CD4-positive, alpha-beta T cell treated with Interleukin-12 subunit alpha and Interleukin-12 subunit beta, for 1 hour (primary cell): Measurements from ENCODE around the gene ARHGEF7.

ENCODE experiments used
- DNase-seq: peaks from one replicate; pipeline ENCODE4 v3.0.0-alpha.2; 2020

ARHGEF7 gene

GRCh38 chr13:111111376-111111937 lies 3.7 kb upstream of the ARHGEF7 start:
- DNase-seq, result no peak

GRCh38 chr13:111112196-111112595 lies 2.9 kb upstream of the ARHGEF7 start:
- no peak for DNase-seq

- peak; percentile 16 for DNase-seq
Measured at GRCh38 chr13:111114362-111115060, 599 bp upstream of the ARHGEF7 start.

- DNase-seq, result no peak
Measured at GRCh38 chr13:111115965-111116521, 933 bp downstream of the ARHGEF7 start.

GRCh38 chr13:111116856-111117255 lies 1.7 kb downstream of the ARHGEF7 start:
- no peak for DNase-seq

GRCh38 chr13:111117289-111117688 lies 2.2 kb downstream of the ARHGEF7 start:
- no peak for DNase-seq

- DNase-seq, result no peak
Measured at GRCh38 chr13:111117961-111118360, 2.9 kb downstream of the ARHGEF7 start.

GRCh38 chr13:111118898-111119607 lies 3.9 kb downstream of the ARHGEF7 start:
- no peak for DNase-seq

GRCh38 chr13:111119966-111120365 lies 4.9 kb downstream of the ARHGEF7 start:
- DNase-seq, result no peak

GRCh38 chr13:111120422-111120821 lies 5.3 kb downstream of the ARHGEF7 start:
- DNase-seq, result no peak

GRCh38 chr13:111120913-111121312 lies 5.8 kb downstream of the ARHGEF7 start:
- DNase-seq, result no peak

GRCh38 chr13:111121506-111121905 lies 6.4 kb downstream of the ARHGEF7 start:
- no peak for DNase-seq

GRCh38 chr13:111122056-111122455 lies 6.9 kb downstream of the ARHGEF7 start:
- no peak for DNase-seq

GRCh38 chr13:111122631-111123030 lies 7.5 kb downstream of the ARHGEF7 start:
- DNase-seq, result no peak

GRCh38 chr13:111123221-111123620 lies 8.1 kb downstream of the ARHGEF7 start:
- DNase-seq, result no peak

- DNase-seq, result no peak
Measured at GRCh38 chr13:111123649-111124048, 8.5 kb downstream of the ARHGEF7 start.

- DNase-seq, result no peak
Measured at GRCh38 chr13:111126509-111126908, 11.4 kb downstream of the ARHGEF7 start.

GRCh38 chr13:111129465-111130115 lies 14.5 kb downstream of the ARHGEF7 start:
- no peak for DNase-seq

- no peak for DNase-seq
Measured at GRCh38 chr13:111130116-111130508, 15.0 kb downstream of the ARHGEF7 start.

- DNase-seq, result no peak
Measured at GRCh38 chr13:111131048-111131447, 15.9 kb downstream of the ARHGEF7 start.

- no peak for DNase-seq
Measured at GRCh38 chr13:111131611-111132010, 16.5 kb downstream of the ARHGEF7 start.

GRCh38 chr13:111132948-111133347 lies 17.8 kb downstream of the ARHGEF7 start:
- DNase-seq, result no peak

GRCh38 chr13:111139452-111139851 lies 24.3 kb downstream of the ARHGEF7 start:
- no peak for DNase-seq
